ENCODE measurements around the gene C17orf75.

- no peak for TF ChIP-seq CTCF (conservative IDR thresholded peaks at IDR 0.05 in 1 of 2, IDR thresholded peaks at IDR 0.05 in 1 of 2; ENCODE audit: low read depth in 1 of 2, low read length in 2 of 2)
- no peak for TF ChIP-seq EZH2 (IDR thresholded peaks at IDR 0.05; ENCODE audit: low read length, missing control alignments)
Measured at GRCh38 chr17:32356750-32357149, 14.8 kb upstream of the C17orf75 start.

Data from fibroblast of lung (primary cell).